Progenitor cell of endocrine pancreas (in vitro differentiated cells): ENCODE data around the gene ARMC5. TPM values are rescaled to one million over a fixed set of nuclear protein-coding genes. Genes with fewer than 3 reads are reported as not detected.

Experiments
- DNase-seq: peaks from one replicate; pipeline ENCODE4 v3.0.0; 2021; ENCODE audit warnings: low spot score; ENCODE audit not compliant: unreplicated experiment
- H3K27ac Mint-ChIP-seq: 2 replicates; pipeline ENCODE4 v1.8.0; 2021; ENCODE audit warnings: mild to moderate bottlenecking, moderate library complexity, mixed read lengths
- H3K27me3 Mint-ChIP-seq: 2 replicates; pipeline ENCODE4 v1.8.0; 2021; ENCODE audit warnings: mixed read lengths
- H3K36me3 Mint-ChIP-seq: 2 replicates; pipeline ENCODE4 v1.8.0; 2022; ENCODE audit warnings: mixed read lengths; ENCODE audit not compliant: insufficient read depth
- H3K4me1 Mint-ChIP-seq: 2 replicates; pipeline ENCODE4 v1.8.0; 2021; ENCODE audit warnings: low read depth, mixed read lengths
- H3K4me3 Mint-ChIP-seq: 2 replicates; pipeline ENCODE4 v1.8.0; 2021; ENCODE audit warnings: low read depth, mild to moderate bottlenecking, moderate library complexity, mixed read lengths
- H3K9me3 Mint-ChIP-seq: 2 replicates; pipeline ENCODE4 v1.8.0; 2021; ENCODE audit warnings: low read depth, mixed read lengths
- CTCF ChIP-seq: fragments of 200-600 bp; sonication (generic); IDR thresholded peaks from one replicate; pipeline ENCODE4 v1.5.0; 2021; ENCODE audit warnings: antibody characterized with exemption, mild to moderate bottlenecking; ENCODE audit not compliant: unreplicated experiment
- total RNA-seq: library from RNA; stranded (reverse); gene quantifications from 2 replicates; pipeline ENCODE4 v1.2.1, GENCODE V29; 2021

The ARMC5 gene
- total RNA-seq, 1 donor from 2014 or later, result 14.8 TPM

GRCh38 chr16:31428638-31429247, 30.6 kb upstream of the ARMC5 start:
- no peak overlapping the region for H3K4me3 Mint-ChIP-seq
- H3K36me3 Mint-ChIP-seq, result no peaks in the 10 kb centered on the region
- no peaks in the 10 kb centered on the region for H3K4me1 Mint-ChIP-seq
- no peak overlapping the region for H3K27ac Mint-ChIP-seq
- TF ChIP-seq CTCF, result no peak
- no peaks in the 10 kb centered on the region for H3K9me3 Mint-ChIP-seq
- DNase-seq, result no peak
- H3K27me3 Mint-ChIP-seq, result peaks cover 35% of the 10 kb centered on the region

GRCh38 chr16:31429314-31429713, 30.0 kb upstream of the ARMC5 start:
- no peak overlapping the region for H3K4me3 Mint-ChIP-seq
- no peaks in the 10 kb centered on the region for H3K9me3 Mint-ChIP-seq
- DNase-seq, result no peak
- H3K27ac Mint-ChIP-seq, result no peak overlapping the region
- H3K27me3 Mint-ChIP-seq, result peaks cover 29% of the 10 kb centered on the region
- TF ChIP-seq CTCF, result no peak
- H3K4me1 Mint-ChIP-seq, result no peaks in the 10 kb centered on the region
- no peaks in the 10 kb centered on the region for H3K36me3 Mint-ChIP-seq

GRCh38 chr16:31429796-31430195, 29.5 kb upstream of the ARMC5 start:
- Mint-ChIP-seq H3K9me3 (no peaks in the 10 kb centered on the region), H3K4me3 (no peak overlapping the region), H3K36me3 (no peaks in the 10 kb centered on the region), H3K4me1 (no peaks in the 10 kb centered on the region), H3K27ac (no peak overlapping the region), H3K27me3 (peaks cover 27% of the 10 kb centered on the region)
- no peak for DNase-seq
- no peak for TF ChIP-seq CTCF

- no peak for DNase-seq
- H3K27ac Mint-ChIP-seq, result no peak overlapping the region
- H3K4me1 Mint-ChIP-seq, result no peaks in the 10 kb centered on the region
- H3K9me3 Mint-ChIP-seq, result no peaks in the 10 kb centered on the region
- H3K4me3 Mint-ChIP-seq, result no peak overlapping the region
- TF ChIP-seq CTCF, result no peak
- peaks cover 20% of the 10 kb centered on the region for H3K27me3 Mint-ChIP-seq
- no peaks in the 10 kb centered on the region for H3K36me3 Mint-ChIP-seq
These were observed 28.8 kb upstream of the ARMC5 start for GRCh38 chr16:31430380-31431052.

GRCh38 chr16:31435341-31436220, 23.7 kb upstream of the ARMC5 start:
- H3K4me1 Mint-ChIP-seq, result no peaks in the 10 kb centered on the region
- no peak overlapping the region for H3K4me3 Mint-ChIP-seq
- no peaks in the 10 kb centered on the region for H3K36me3 Mint-ChIP-seq
- H3K9me3 Mint-ChIP-seq, result no peaks in the 10 kb centered on the region
- no peak overlapping the region for H3K27ac Mint-ChIP-seq
- DNase-seq, result no peak
- peaks cover 4% of the 10 kb centered on the region for H3K27me3 Mint-ChIP-seq
- TF ChIP-seq CTCF, result no peak
